ENCODE data around the gene ITGBL1. TPM values are rescaled to one million over a fixed set of nuclear protein-coding genes. Genes with fewer than 3 reads are reported as not detected.

The ITGBL1 gene
- total RNA-seq, 1 experiment from 2014 or later: 0.22 TPM

- TF ChIP-seq USF1 (CRISPR knock-in tag; IDR thresholded peaks at IDR 0.05): no peak
- no peak for TF ChIP-seq NR3C1 (CRISPR knock-in tag; conservative IDR thresholded peaks at IDR 0.05; ENCODE audit: low read depth)
- no peak for TF ChIP-seq ZSCAN18 (CRISPR knock-in tag; IDR thresholded peaks at IDR 0.05)
- TF ChIP-seq STAT6 (CRISPR knock-in tag; conservative IDR thresholded peaks at IDR 0.05; ENCODE audit: low read depth): no peak
- TF ChIP-seq AR (CRISPR knock-in tag; IDR thresholded peaks at IDR 0.05): no peak
- TF ChIP-seq USF2 (CRISPR knock-in tag; IDR thresholded peaks at IDR 0.05): no peak
- TF ChIP-seq SMAD3 (CRISPR knock-in tag; IDR thresholded peaks at IDR 0.05; ENCODE audit: borderline replicate concordance): no peak
- TF ChIP-seq ZNF317 (CRISPR knock-in tag; IDR thresholded peaks at IDR 0.05; ENCODE audit: borderline replicate concordance, low read depth): no peak
- TF ChIP-seq MAX (CRISPR knock-in tag; IDR thresholded peaks at IDR 0.05): no peak
- TF ChIP-seq NFATC4 (CRISPR knock-in tag; IDR thresholded peaks at IDR 0.05): no peak
Observed at GRCh38 chr13:101709952-101710351, 257.5 kb downstream of the ITGBL1 start (continued).

- peaks cover 11% of the 10 kb centered on the region for H3K4me1 Mint-ChIP-seq
- POLR2A ChIA-PET: no interaction called here
- no peaks in the 10 kb centered on the region; the same call in 1 of the 2 replicates for H3K27me3 Mint-ChIP-seq (ENCODE audit: low read depth)
- TF ChIP-seq PRDM15 (CRISPR knock-in tag; IDR thresholded peaks at IDR 0.05): no peak
- TF ChIP-seq USF2 (CRISPR knock-in tag; IDR thresholded peaks at IDR 0.05): no peak
- TF ChIP-seq TEAD4 (CRISPR knock-in tag; IDR thresholded peaks at IDR 0.05): no peak
- TF ChIP-seq ZBTB43 (CRISPR knock-in tag; IDR thresholded peaks at IDR 0.05): no peak
- TF ChIP-seq SP1 (CRISPR knock-in tag; conservative IDR thresholded peaks at IDR 0.05): no peak
- no peak for TF ChIP-seq CREM (CRISPR knock-in tag; IDR thresholded peaks at IDR 0.05)
- no peak for TF ChIP-seq MXD4 (CRISPR knock-in tag; IDR thresholded peaks at IDR 0.05; ENCODE audit: borderline replicate concordance)
- TF ChIP-seq CDX4 (CRISPR knock-in tag; IDR thresholded peaks at IDR 0.05; ENCODE audit: borderline replicate concordance): no peak
- TF ChIP-seq FOXK1 (CRISPR knock-in tag; IDR thresholded peaks at IDR 0.05): no peak
- no peak for TF ChIP-seq NFE2L1 (CRISPR knock-in tag; IDR thresholded peaks at IDR 0.05)
- TF ChIP-seq JAZF1 (CRISPR knock-in tag; IDR thresholded peaks at IDR 0.05): no peak
Observed at GRCh38 chr13:101711307-101712025, 259.0 kb downstream of the ITGBL1 start.

More at GRCh38 chr13:101711307-101712025, 259.0 kb downstream of the ITGBL1 start:
- no peaks in the 10 kb centered on the region for H3K9me3 Mint-ChIP-seq
- no peak overlapping the region for H3K4me3 Mint-ChIP-seq
- H3K36me3 Mint-ChIP-seq: no peaks in the 10 kb centered on the region
- no peak overlapping the region for H3K27ac Mint-ChIP-seq
- CTCF ChIA-PET: no interaction called here
- ATAC-seq: no peak
- no peak for DNase-seq (ENCODE audit: low spot score)
